Vagina (tissue), 2 donors: Measurements from ENCODE around the gene CSH2.

ENCODE experiments used
- POLR2A ChIP-seq, 2 donors: fragments of 450-650 bp; IDR thresholded peaks; one replicate each; pipeline ENCODE4 v1.6.1; 2017; ENCODE audit warnings: antibody characterized with exemption in 2 of 2, mild to moderate bottlenecking in 2 of 2, moderate library complexity in 2 of 2
- POLR2AphosphoS5 ChIP-seq, 2 donors: sonication (generic); formaldehyde crosslinking; IDR thresholded peaks; one replicate each; pipeline ENCODE4 v1.9.0; 2017; ENCODE audit warnings: antibody characterized with exemption in 2 of 2, mild to moderate bottlenecking in 2 of 2, low read depth in 1 of 2; ENCODE audit not compliant: insufficient read depth in 1 of 2
- TF ChIP-seq, protein P1 (sequence below), 3 experiments: fragments of 450-650 bp in 2 of 3; fragments of 200-600 bp in 1 of 3; sonication (generic) in 1 of 3; IDR thresholded peaks; one replicate each; pipeline ENCODE4 v1.5.1; 2017 to 2019; ENCODE audit warnings: antibody characterized with exemption in 3 of 3, mild to moderate bottlenecking in 2 of 3, moderate library complexity in 2 of 3

DNA sequence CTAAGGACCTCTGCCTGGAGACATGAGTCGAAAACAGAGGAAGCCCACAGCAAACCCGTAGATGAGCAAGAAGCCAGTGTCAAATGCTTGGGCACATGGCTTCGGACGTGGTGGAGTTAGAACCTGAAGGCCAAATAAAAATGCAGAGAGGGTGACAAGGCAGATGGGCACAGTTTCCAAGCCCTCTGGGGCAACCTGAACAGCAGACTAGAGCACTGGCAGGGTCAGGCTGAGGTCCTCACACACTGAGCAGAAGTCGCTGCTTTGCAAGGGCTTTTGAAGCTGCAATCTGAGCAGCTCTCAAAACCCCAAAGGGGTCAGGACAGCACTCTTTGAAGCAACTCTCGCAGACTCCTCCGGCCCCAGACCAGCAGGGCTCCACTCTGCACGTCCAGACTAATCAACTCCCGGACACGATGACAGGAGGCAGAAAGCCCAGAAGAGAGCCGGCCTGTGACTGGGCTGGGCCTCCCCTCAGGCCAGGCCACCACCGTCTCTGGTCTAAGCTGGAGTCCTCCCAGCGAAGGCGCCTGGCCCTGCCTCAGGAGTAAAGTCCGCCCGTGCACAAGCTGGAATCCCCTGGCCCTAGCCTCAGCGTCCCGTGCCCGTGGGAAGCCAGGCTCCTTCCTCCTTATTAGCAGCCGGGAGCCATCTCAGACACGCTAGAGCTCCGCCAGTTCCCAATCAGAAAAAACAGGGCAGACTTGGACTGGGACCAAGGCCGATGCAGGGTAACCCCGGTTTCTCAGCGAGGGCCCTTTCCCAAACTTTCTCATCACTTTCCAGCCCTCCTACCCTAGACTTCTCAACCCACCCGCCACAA lies 31.9 kb downstream of the CSH2 start:
- TF ChIP-seq, protein P1, sequence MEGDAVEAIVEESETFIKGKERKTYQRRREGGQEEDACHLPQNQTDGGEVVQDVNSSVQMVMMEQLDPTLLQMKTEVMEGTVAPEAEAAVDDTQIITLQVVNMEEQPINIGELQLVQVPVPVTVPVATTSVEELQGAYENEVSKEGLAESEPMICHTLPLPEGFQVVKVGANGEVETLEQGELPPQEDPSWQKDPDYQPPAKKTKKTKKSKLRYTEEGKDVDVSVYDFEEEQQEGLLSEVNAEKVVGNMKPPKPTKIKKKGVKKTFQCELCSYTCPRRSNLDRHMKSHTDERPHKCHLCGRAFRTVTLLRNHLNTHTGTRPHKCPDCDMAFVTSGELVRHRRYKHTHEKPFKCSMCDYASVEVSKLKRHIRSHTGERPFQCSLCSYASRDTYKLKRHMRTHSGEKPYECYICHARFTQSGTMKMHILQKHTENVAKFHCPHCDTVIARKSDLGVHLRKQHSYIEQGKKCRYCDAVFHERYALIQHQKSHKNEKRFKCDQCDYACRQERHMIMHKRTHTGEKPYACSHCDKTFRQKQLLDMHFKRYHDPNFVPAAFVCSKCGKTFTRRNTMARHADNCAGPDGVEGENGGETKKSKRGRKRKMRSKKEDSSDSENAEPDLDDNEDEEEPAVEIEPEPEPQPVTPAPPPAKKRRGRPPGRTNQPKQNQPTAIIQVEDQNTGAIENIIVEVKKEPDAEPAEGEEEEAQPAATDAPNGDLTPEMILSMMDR (IDR thresholded peaks at IDR 0.05): no peak
- TF ChIP-seq POLR2A (IDR thresholded peaks at IDR 0.05) (no peak), POLR2AphosphoS5 (IDR thresholded peaks at IDR 0.05; ENCODE audit: insufficient read depth in 1 of 2, low read depth in 1 of 2) (peak in 1 of 2 donors; percentile 36)
